Gastrocnemius medialis (tissue), 4 donors: Measurements from ENCODE around the gene MICB. TPM values are rescaled to one million over a fixed set of nuclear protein-coding genes. Genes with fewer than 3 reads are reported as not detected.
"Not testable (repeated sequence)": the region's sequence is repeated elsewhere in the genome, so short reads cannot be mapped to it uniquely, and the experiment has no call there.

Experiments used
- ATAC-seq, 2 donors: fragments of 150-250 bp; one replicate each; pipeline ENCODE4 v1.9.1; 2016
- DNase-seq, 2 donors: peaks; one replicate each; pipeline ENCODE4 v3.0.0-alpha.2; 2019
- H3K27ac ChIP-seq, 4 donors: fragments of 200-600 bp; sonication (generic); 1 replicate in 1 of 4; 2 replicates in 3 of 4; pipeline ENCODE4 v1.5.1; 2016 to 2018; ENCODE audit warnings: mild to moderate bottlenecking in 2 of 4, moderate library complexity in 1 of 4
- H3K27me3 ChIP-seq, 3 donors: fragments of 200-600 bp; sonication (generic) in 2 of 3; 1 replicate in 1 of 3; 2 replicates in 2 of 3; pipeline versions ENCODE4 v1.5.1 to v1.6.0; 2016 to 2019; ENCODE audit warnings: mild to moderate bottlenecking in 1 of 3, moderate library complexity in 1 of 3
- H3K36me3 ChIP-seq, 2 donors: fragments of 200-600 bp; sonication (generic) in 1 of 2; one replicate each; pipeline ENCODE4 v1.5.1; 2017 to 2018
- H3K4me1 ChIP-seq, 2 donors: fragments of 200-600 bp; sonication (generic) in 1 of 2; one replicate each; pipeline ENCODE4 v1.5.1; 2016 to 2017; ENCODE audit warnings: mild to moderate bottlenecking in 2 of 2
- H3K4me3 ChIP-seq, 4 donors: fragments of 200-600 bp; sonication (generic) in 3 of 4; 1 replicate in 1 of 4; 2 replicates in 3 of 4; pipeline ENCODE4 v1.5.1; 2016 to 2019; ENCODE audit warnings: mild to moderate bottlenecking in 2 of 4
- H3K9me3 ChIP-seq, 3 donors: fragments of 200-600 bp; sonication (generic) in 2 of 3; 1 replicate in 1 of 3; 2 replicates in 2 of 3; pipeline ENCODE4 v1.5.1; 2016 to 2019
- POLR2A ChIP-seq, 2 donors: fragments of 450-650 bp; IDR thresholded peaks; one replicate each; pipeline ENCODE4 v1.6.1; 2017; ENCODE audit warnings: antibody characterized with exemption in 2 of 2, mild to moderate bottlenecking in 2 of 2, moderate library complexity in 2 of 2
- in situ Hi-C, 4 donors: fragments of 200-750 bp; cut with MboI; loops; one replicate each; pipeline versions ENCODE4 v1.15.0 to v1.8.0; 2017; ENCODE audit warnings: low sequenced_read_pairs in 4 of 4
- intact Hi-C: fragments of 100-400 bp; cut with DNase I; formaldehyde crosslinking; loops from one replicate; pipeline ENCODE4 v1.15.1; 2023; ENCODE audit warnings: low total_unique reads
- total RNA-seq, 4 donors: library from RNA; depleted of rRNA; stranded (reverse); fragments of >200 nt; gene quantifications; one replicate each; pipeline versions ENCODE4 v1.1.0 to v1.2.3, GENCODE V29; 2016
- TF ChIP-seq, protein P1 (sequence below), 5 experiments: fragments of 450-650 bp in 3 of 5; fragments of 200-600 bp in 2 of 5; sonication (generic) in 2 of 5; IDR thresholded peaks in 4 of 5; conservative IDR thresholded peaks in 1 of 5; 1 replicate in 4 of 5; 2 replicates in 1 of 5; pipeline ENCODE4 v1.5.1; 2016 to 2019; ENCODE audit warnings: antibody characterized with exemption in 5 of 5, mild to moderate bottlenecking in 3 of 5, moderate library complexity in 3 of 5

The MICB gene
- total RNA-seq, 4 donors from 2014 or later = 0.20 to 1.2 (median 0.50) TPM

DNA sequence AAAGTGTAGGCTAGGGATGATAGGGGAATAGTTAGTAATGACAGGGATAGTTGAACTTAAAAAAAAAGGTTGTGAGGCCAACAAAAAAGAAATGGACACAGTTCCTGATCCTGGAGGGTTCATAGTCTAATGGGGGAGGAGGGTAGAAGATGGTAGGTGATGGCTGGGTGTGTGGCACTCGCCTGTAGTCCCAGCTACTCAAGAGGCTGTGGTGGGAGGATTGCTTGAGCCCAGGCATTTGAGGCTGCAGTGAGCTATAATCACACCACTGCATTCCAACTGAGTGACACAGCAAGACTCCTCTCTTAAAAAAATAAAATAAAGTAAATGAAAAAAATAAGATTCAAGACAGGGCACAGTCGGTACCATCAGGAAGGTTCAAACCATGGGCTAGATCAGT, 2.4 kb upstream of the MICB start:
- Histone ChIP-seq H3K36me3 (no peaks in the 10 kb centered on the region), H3K4me3 (peak overlapping the region in 1 of 4 donors; percentile 64), H3K4me1 (peaks cover 0 to 16% of the 10 kb centered on the region in 2 donors), H3K9me3 (no peaks in the 10 kb centered on the region), H3K27me3 (peaks cover 12 to 47% (median 35%) of the 10 kb centered on the region in 3 donors), H3K27ac (peak overlapping the region in 1 of 4 donors; percentile 59)
- no peak for TF ChIP-seq POLR2A (IDR thresholded peaks at IDR 0.05)
- TF ChIP-seq, protein P1, sequence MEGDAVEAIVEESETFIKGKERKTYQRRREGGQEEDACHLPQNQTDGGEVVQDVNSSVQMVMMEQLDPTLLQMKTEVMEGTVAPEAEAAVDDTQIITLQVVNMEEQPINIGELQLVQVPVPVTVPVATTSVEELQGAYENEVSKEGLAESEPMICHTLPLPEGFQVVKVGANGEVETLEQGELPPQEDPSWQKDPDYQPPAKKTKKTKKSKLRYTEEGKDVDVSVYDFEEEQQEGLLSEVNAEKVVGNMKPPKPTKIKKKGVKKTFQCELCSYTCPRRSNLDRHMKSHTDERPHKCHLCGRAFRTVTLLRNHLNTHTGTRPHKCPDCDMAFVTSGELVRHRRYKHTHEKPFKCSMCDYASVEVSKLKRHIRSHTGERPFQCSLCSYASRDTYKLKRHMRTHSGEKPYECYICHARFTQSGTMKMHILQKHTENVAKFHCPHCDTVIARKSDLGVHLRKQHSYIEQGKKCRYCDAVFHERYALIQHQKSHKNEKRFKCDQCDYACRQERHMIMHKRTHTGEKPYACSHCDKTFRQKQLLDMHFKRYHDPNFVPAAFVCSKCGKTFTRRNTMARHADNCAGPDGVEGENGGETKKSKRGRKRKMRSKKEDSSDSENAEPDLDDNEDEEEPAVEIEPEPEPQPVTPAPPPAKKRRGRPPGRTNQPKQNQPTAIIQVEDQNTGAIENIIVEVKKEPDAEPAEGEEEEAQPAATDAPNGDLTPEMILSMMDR (IDR thresholded peaks at IDR 0.05 in 4 of 5, conservative IDR thresholded peaks at IDR 0.05 in 1 of 5) = no peak
- intact Hi-C loops = loop anchor here (5.0 kb wide), 1 partner anchor 47 kb away; the partner anchor contains the start of gene DDX39B
- ATAC-seq (no peak), DNase-seq (no peak)
- in situ Hi-C loops = no loop called here

DNA sequence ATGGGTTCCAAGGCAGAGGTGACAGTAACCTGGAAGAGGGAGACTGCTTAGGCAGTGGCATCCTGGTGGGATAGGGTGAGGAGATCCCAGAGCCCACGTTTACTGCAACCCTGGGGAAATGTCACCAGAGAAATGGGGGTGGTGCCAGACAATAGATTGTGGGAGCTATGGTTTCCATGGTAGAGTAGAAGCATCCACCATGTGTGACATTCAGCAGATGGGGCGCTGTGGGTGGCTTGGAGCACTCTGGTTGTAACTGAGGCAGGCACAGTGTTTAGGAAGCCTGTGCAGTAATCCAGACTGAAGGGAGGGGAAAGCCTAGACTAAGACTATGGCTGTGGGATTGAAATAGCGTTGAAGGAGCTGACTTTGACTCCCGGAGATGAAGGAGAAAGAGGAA, 1.1 kb upstream of the MICB start:
- DNase-seq, H3K4me3 ChIP-seq, ATAC-seq, in situ Hi-C loops, H3K9me3 ChIP-seq, H3K36me3 ChIP-seq, H3K27ac ChIP-seq: not testable (repeated sequence)
- intact Hi-C loops = loop anchor here (5.0 kb wide), 1 partner anchor 45 kb away; the partner anchor contains the start of gene DDX39B
- peaks cover 18 to 51% (median 35%) of the 10 kb centered on the region in 3 donors for H3K27me3 ChIP-seq
- peaks cover 0 to 16% of the 10 kb centered on the region in 2 donors for H3K4me1 ChIP-seq

DNA sequence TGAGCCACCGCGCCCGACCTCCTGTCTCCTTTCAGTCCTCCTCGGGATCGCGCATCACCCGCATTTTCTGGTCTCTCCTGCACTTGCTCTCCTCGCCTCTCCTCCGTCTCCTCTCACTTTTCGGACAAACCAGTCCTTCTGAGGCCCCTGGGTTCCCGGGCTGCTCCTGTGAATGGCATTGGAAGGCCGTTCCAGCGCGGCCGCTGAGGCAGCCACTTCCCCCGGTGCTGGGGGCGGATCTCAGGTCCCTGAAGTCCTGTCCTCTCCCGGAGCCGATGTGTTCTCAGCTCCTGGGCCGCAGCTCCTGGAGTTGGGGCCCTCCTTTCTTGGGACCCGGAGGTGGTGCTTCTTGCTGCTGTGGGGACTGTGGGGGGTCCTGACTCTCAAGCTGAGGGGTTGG, 803 bp downstream of the MICB start:
- Histone ChIP-seq H3K9me3 (no peaks in the 10 kb centered on the region), H3K4me1 (peaks cover 0 to 12% of the 10 kb centered on the region in 2 donors), H3K27me3 (peaks cover 22 to 47% (median 24%) of the 10 kb centered on the region in 3 donors), H3K4me3 (peak overlapping the region in 1 of 4 donors; percentile 64), H3K27ac (no peak overlapping the region), H3K36me3 (no peaks in the 10 kb centered on the region)
- TF ChIP-seq POLR2A (IDR thresholded peaks at IDR 0.05) = no peak
- TF ChIP-seq, protein P1 (IDR thresholded peaks at IDR 0.05 in 4 of 5, conservative IDR thresholded peaks at IDR 0.05 in 1 of 5) = no peak
- no peak for DNase-seq
- no peak for ATAC-seq
- in situ Hi-C loops = no loop called here
- intact Hi-C loops = loop anchor here (5.0 kb wide), 1 partner anchor 44 kb away; the partner anchor contains the start of gene DDX39B

DNA sequence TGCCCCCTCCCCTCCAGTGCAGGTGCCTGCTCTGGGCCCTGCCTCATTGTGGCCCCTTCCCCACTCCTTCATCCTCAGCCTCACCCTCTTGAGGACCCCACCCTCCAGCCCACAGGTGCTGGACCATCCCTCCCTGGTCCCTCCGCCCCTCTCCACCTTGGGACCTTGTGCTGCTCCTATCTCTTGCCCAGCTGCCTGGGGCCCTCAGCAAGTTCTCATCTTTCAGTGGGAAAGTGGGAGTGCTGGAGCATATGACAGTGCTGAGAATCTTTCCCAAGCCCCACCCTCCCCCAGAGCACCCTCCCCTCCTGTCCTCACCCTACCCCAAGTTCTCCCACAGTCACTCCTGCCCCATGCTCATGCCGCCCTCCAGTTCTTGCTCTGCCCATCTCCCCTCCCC, 1.7 kb downstream of the MICB start:
- H3K27ac ChIP-seq, H3K4me3 ChIP-seq, DNase-seq, H3K4me1 ChIP-seq, in situ Hi-C loops, H3K9me3 ChIP-seq, ATAC-seq, H3K36me3 ChIP-seq: not testable (repeated sequence)
- intact Hi-C loops = loop anchor here (5.0 kb wide), 1 partner anchor 43 kb away; the partner anchor contains the start of gene DDX39B
- H3K27me3 ChIP-seq = peaks cover 16 to 38% (median 22%) of the 10 kb centered on the region in 3 donors

DNA sequence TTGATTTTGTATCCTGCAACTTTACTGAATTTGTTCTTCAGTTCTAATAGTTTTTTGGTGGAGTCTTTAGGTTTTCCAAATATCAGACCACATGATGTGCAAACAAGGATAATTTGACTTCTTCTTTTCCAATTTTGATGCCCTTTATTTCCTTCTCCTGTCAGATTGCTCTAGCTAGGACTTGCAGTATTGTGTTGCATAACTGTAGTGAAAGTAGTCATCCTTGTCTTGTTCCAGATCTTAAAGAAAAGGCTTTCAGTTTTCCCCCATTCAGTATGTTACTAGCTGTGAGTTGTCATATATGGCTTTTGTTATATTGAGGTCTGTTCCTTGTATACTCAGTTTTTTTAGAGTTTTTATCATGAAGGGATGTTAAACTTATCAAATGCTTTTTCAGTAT, 4.6 kb downstream of the MICB start:
- Histone ChIP-seq H3K9me3 (no peaks in the 10 kb centered on the region), H3K4me1 (peaks cover 0 to 4% of the 10 kb centered on the region in 2 donors), H3K27me3 (peaks cover 11 to 28% (median 22%) of the 10 kb centered on the region in 3 donors), H3K36me3 (no peaks in the 10 kb centered on the region), H3K27ac (no peak overlapping the region), H3K4me3 (no peak overlapping the region)
- ATAC-seq = no peak
- DNase-seq = no peak
- TF ChIP-seq, protein P1 (IDR thresholded peaks at IDR 0.05 in 4 of 5, conservative IDR thresholded peaks at IDR 0.05 in 1 of 5) = no peak
- TF ChIP-seq POLR2A (IDR thresholded peaks at IDR 0.05) = no peak
- intact Hi-C loops (no loop called here), in situ Hi-C loops (no loop called here)

DNA sequence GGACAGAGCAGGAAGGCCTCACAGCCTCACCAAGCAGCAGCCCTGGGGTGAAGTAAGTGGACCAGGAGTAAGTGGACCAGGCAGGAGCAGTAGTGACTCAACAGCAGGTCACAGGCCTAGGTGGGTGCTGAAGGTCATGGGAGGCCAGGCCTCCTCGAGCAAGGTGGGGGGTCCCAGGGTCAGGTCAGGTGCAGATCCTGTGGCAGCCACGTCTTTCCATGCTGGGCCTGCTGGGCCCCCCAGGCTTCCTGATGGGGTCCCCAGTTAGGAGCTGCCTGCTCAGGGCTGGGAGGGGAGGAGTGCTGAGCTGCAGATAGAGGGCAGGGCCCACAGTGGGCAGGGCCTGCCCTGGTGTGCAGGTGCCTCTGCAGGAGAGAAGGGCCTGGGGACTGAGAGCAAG, 11.1 kb downstream of the MICB start:
- intact Hi-C loops, ATAC-seq: not testable (repeated sequence)

More for the DNA sequence above, 11.1 kb downstream of the MICB start:
- H3K36me3 ChIP-seq, H3K4me3 ChIP-seq, H3K27ac ChIP-seq, H3K9me3 ChIP-seq, H3K4me1 ChIP-seq, H3K27me3 ChIP-seq, DNase-seq, in situ Hi-C loops: not testable (repeated sequence)
